Stromal cell of bone marrow (primary cell): ENCODE data around the gene PES1.
"Not testable (repeated sequence)": the region's sequence is repeated elsewhere in the genome, so short reads cannot be mapped to it uniquely, and the experiment has no call there.

Source experiments
- DNase-seq: peaks from one replicate; pipeline ENCODE4 v3.0.0-alpha.2; 2012; ENCODE audit warnings: low read depth

PES1 gene

DNA sequence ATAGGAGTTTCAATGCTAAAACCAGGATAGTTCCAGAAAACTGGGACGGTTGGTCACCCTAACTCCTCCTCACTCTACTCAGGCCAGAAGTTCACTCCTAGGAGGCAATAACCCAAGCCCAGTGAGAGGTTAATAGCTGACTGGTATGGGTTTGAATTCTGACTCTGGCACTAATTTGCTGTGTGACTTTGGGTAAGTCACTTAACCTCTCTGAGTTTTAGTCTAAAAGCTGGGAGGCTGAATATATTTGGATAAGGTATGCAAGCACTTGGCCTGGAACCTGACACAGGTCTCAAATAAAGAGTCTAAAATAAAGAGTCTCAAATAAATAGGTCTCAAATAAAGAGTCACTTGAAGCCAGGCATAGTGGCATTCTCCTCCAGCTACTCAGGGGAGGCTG, 39.0 kb downstream of the PES1 start:
- DNase-seq = no peak

DNA sequence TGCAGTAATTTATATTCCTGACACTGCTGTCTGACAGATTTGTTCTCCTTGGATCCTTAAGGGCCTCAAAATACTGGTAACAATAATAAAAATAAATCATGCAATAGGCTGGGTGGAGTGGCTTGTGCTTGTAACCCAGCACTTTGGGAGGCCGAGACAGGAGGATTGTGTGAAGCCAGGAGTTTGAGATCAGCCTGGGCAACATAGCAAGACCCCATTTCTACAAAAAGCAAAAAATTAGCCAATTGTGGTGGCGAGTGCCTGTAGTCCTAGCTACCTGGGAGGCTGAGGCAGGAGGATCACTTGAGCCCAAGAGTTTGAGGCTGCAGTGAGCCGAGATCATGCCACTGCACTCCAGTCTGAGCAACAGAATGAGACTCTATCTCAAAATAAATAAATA, 39.9 kb downstream of the PES1 start:
- not testable (repeated sequence) for DNase-seq

DNA sequence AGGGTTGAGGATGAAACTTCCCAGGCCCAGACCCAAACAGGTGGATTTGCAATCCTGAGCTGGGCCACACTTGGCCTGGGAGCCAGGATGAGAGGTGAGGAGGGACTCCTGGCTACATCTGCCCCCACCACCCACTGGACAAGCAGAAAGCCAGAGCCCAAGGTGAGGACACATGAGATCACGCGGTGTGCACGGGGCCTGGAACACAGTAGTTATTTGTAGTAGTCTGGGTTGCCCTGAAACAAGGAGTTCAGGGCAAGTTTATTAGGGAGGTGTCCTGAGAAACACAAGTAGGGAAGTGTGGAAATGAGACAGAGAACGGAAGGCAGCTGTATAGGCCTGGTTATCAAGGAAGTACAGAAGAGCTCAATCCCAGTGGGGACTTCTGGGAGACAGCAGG, 44.5 kb downstream of the PES1 start:
- no peak for DNase-seq

DNA sequence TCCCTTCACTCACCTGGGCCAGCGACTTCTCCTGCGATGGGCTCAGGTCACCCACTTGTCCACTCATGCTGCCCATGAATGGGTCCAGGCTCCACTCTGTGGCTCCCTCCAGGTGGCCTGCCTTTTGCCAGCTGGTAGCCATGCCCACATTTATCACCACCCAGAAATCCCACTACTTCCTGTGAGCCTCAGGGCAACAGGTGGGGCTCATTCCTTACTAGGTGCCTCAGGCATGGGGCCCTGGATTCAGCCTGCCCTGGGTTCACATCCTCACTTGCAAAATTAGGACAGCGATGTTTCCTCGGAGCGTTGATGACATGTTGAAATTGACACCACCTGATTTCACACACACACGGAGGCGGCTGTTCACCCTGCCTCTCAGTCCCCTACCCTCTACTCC, 45.1 kb downstream of the PES1 start, which contains the start of gene SEC14L6:
TSS of gene SEC14L6 (minus strand) at position 126 of the 400 bp plus-strand sequence. CDS start at position 67, 59 bp downstream.
- DNase-seq = no peak

DNA sequence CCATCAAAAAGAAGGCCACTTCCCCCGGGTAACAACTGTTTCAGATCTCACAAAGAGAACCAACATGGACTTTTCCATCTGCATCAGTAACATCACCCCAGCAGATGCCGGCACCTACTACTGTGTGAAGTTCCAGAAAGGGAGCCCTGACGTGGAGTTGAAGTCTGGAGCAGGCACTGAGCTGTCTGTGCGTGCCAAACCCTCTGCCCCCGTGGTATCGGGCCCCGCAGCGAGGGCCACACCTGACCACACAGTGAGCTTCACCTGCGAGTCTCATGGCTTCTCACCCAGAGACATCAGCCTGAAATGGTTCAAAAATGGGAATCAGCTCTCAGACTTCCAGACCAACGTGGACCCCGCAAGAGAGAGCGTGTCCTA, 48.9 kb downstream of the PES1 start:
- DNase-seq = no peak

DNA sequence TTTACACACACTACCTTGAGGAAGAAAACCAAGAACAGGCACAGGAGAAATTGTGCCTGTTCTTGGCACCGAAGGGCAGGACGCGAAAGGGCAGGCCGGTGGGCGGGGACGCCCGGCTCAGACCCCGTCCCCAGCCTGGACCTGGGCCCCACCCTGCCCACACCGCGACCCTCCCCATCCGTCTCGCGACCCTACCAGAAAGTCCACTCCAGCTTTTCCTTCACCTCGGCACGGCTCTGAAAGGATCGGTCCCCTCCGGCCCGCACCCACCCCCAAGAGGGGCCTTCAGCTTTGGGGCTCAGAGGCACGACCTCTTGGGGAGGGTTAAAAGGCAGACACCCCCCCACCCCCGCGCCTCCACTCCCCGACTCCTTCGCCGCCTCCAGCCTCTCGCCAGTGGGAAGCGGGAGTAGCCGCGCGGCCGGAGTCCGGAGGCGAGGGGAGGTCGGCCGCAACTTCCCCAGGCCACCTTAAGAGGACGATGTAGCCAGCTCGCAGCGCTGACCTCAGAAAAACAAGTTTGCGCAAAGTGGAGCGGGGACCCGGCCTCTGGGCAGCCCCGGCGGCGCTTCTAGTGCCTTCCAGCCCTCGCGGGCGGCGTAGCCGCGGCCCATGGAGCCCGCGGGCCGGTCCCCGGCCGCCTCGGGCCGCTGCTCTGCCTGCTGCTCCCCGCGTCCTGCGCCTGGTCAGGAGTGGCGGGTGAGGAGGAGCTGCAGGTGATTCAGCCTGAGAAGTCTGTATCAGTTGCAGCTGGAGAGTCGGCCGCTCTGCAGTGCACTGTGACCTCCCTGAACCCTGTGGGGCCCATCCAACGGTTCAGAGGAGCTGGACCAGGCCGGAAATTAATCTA, 49.5 kb downstream of the PES1 start:
- no peak for DNase-seq

DNA sequence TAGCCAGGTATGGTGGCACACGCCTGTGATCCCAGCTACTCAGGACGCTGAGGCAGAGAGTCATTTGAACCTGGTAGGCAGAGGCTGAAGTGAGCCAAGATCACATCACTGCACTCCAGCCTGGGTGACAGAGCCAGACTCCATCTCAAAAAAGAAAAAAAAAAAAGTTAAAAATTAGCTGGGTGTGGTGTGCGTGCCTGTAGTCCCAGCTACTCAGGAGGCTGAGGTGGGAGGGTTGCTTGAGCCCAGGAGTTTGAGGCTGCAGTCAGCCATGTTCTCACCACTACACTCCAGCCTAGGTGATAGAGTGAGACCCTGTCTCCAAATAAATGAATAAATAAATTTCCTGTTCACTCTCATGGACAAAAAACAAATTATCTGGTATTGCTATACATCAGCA, 50.2 kb downstream of the PES1 start:
- DNase-seq = not testable (repeated sequence)

DNA sequence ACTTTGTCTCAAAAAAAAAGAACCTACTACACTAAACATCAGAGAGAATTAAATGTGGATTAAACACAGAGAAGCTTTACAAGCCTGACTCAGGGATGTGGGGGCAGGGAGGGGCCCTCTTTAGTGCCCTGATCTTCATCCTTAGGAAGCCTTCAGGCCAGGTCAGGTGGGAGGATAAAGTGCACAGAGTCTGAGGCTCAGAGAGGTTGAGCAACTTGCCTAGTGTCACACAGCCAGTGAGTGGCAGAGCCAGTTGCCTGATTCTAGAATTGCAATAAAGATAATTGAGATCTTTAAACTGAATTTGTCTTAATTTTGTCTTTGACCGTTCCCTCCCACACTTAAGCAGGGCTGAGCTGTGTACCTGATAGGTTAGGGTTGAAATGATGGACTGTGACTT, 52.3 kb downstream of the PES1 start:
- no peak for DNase-seq

DNA sequence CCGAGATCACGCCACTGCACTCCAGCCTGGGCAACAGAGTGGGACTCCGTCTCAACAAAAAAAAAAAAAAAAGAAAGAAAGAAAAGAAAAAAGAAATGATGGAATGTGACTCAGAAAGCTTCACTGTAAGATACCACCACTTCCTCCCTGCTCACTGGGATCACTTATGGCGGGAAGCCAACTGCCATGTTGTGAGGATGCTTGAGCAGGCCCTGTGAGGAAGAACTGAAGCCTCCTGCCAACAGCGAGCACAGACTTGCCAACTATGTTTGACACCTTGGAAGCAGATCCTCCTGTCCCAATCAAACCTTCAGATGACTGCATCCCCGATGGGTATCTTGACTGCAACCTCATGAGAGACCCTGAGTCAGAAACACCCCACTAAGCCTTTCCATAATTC, 53.4 kb downstream of the PES1 start:
- no peak for DNase-seq

DNA sequence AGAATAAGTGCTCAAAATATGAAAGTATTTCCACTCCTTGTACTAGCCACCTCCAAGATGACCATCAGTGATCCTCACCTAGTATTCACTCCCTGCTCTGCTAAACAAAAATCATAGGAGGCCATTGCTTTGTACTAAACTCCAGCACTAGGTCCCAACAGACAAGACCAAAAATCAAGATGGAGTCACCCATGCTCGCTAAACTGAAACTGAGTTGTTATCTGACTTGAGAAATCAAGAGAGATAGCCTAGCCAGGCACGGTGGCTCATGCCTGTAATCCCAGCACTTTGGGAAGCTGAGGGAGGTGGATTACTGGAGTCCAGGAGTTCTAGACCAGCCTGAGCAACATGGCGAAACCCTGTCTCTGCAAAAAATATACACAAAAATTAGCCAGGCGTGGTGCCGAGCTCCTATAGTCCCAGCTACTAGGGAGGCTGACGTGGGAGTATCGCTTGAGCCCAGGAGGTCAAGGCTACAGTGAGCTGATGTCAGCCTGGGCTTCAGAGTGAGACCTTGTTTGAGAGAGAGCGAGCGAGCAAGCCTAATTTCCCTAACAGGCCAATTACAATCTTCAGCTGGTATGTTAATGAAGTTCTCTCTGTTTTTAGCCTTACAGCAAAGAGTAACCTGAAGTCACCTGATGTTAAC, 54.5 kb downstream of the PES1 start:
- DNase-seq = no peak

DNA sequence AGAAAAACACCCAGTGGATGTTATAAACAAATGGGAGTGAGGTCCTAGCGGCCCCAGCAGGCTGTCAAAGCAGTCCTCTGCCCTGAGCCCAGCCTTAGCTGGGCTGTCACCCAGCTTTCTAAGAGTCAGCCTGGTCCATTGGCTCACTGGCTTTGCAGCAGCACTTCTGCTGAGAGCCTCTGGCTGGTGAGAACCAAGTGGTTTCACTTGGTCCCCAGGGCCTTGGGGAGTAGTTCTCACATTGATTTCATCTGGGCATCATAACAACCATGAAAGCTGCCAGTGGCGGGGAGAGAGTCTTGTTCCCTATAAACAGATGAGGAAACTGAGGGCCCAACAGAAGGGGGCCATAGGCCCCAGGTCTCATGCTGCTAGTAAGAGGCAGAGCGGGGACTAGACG, 56.5 kb downstream of the PES1 start:
- DNase-seq = no peak

DNA sequence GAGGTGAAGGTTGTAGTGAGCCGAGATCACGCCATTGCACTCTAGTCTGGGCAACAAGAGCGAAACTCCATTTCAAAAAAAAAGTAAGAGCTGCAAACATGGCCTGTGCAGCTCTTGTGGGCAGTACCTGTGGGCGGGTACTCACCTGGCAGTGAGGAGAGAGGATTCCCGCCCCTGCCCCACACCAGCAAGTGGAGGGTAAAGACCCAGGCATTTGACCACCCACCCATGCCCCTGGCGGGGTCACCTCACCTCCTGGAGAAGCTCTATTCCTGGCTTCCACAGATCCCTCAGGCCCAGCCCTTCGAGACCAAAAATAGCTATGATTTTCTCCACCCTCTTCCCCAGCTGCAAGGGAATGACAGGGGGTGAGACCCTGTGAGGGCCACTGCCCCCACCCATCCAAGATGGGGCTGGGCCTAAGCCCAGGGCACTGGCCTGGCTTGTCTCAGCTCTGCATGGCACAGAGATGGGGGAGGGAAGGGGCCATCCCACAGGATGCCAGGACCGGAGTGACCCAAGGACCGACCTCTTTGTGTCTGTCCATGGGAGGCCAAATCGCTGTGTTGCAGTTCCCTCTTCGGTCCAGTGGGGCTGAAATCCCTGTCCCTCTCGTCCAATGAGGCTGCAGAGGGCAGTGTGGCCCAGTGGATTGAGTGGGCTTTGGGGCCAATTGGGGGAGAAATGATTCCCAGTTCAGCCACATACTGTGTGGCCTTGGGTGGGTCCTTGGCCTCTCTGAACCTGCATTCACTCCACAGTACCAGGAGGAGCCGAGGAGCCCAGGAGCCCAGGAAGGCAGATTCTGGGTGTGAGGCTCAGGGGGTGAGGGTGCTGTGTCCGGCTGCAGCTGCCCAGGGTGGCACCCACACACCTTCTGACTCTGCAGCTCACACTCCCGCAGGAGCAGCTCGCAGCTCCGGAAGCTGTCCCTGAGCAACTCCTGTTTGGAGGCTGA, 59.8 kb downstream of the PES1 start:
- no peak for DNase-seq

DNA sequence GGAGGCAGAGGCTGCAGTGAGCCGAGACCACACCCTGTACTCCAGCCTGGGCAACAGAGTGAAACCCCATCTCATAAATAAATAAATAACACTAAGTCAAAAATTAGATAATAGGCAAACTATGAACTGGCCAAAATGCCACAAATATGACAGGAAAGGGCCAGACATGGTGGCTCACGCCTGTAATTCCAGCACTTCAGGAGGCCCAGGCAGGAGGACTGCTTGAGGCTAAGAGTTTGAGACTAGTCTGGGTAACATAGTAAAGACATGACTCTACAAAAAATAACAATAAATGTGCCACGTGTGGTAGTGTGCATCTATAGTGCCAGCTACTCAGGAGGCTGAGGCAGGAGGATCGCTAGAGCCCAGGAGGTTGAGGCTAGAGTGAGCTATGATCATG, 65.1 kb downstream of the PES1 start:
- no peak for DNase-seq
